ENCODE data around the gene UQCC3.
"Not testable (repeated sequence)": the region's sequence is repeated elsewhere in the genome, so short reads cannot be mapped to it uniquely, and the experiment has no call there.

UQCC3 gene

GRCh38 chr11:62671608-62672389 lies at the start of gene UQCC3, which contains the start of gene LBHD1:
UQCC3 (plus strand) TSS chr11:62671673; CDS start chr11:62671746, 73 bp downstream.
LBHD1 (minus strand) TSS chr11:62672267; CDS start chr11:62670031, 2,236 bp downstream.
- DNase-seq (ENCODE audit: low read depth in 2 of 3, low spot score in 2 of 3), result peak; percentile 58 to 81 (median 70)

- DNase-seq (ENCODE audit: low read depth in 2 of 3, low spot score in 2 of 3), result no peak
Observed at GRCh38 chr11:62622476-62623089, 48.9 kb upstream of the UQCC3 start.

- DNase-seq (ENCODE audit: low read depth in 2 of 3, low spot score in 2 of 3), result no peak
Observed at GRCh38 chr11:62627713-62628112, 43.8 kb upstream of the UQCC3 start.

- no peak for DNase-seq (ENCODE audit: low read depth in 2 of 3, low spot score in 2 of 3)
Observed at GRCh38 chr11:62632492-62632891, 39.0 kb upstream of the UQCC3 start.

GRCh38 chr11:62644220-62644619 lies 27.3 kb upstream of the UQCC3 start:
- no peak for DNase-seq (ENCODE audit: low read depth in 2 of 3, low spot score in 2 of 3)

- no peak for DNase-seq (ENCODE audit: low read depth in 2 of 3, low spot score in 2 of 3)
Observed at GRCh38 chr11:62645671-62645945, 25.9 kb upstream of the UQCC3 start.

- peak; percentile 97 to 99 (median 98) for DNase-seq (ENCODE audit: low read depth in 2 of 3, low spot score in 2 of 3)
Observed at GRCh38 chr11:62645946-62646824, 25.3 kb upstream of the UQCC3 start, which contains the start of gene GANAB. GANAB (minus strand) TSS chr11:62646613; CDS start chr11:62646599, 14 bp downstream.

GRCh38 chr11:62646825-62647608 lies 24.5 kb upstream of the UQCC3 start:
- no peak for DNase-seq (ENCODE audit: low read depth in 2 of 3, low spot score in 2 of 3)

- no peak for DNase-seq (ENCODE audit: low read depth in 2 of 3, low spot score in 2 of 3)
Observed at GRCh38 chr11:62647609-62648005, 23.9 kb upstream of the UQCC3 start.

GRCh38 chr11:62648185-62648966 lies 23.1 kb upstream of the UQCC3 start:
- DNase-seq (ENCODE audit: low read depth in 2 of 3, low spot score in 2 of 3), result no peak

GRCh38 chr11:62648967-62649364 lies 22.5 kb upstream of the UQCC3 start:
- no peak for DNase-seq (ENCODE audit: low read depth in 2 of 3, low spot score in 2 of 3)

- DNase-seq (ENCODE audit: low read depth in 2 of 3, low spot score in 2 of 3), result no peak
Observed at GRCh38 chr11:62649486-62649885, 22.0 kb upstream of the UQCC3 start.

- DNase-seq (ENCODE audit: low read depth in 2 of 3, low spot score in 2 of 3), result not testable (repeated sequence)
Observed at GRCh38 chr11:62650283-62650682, 21.2 kb upstream of the UQCC3 start.

- no peak for DNase-seq (ENCODE audit: low read depth in 2 of 3, low spot score in 2 of 3)
Observed at GRCh38 chr11:62652161-62653006, 19.1 kb upstream of the UQCC3 start.

- DNase-seq (ENCODE audit: low read depth in 2 of 3, low spot score in 2 of 3), result no peak
Observed at GRCh38 chr11:62654297-62654696, 17.2 kb upstream of the UQCC3 start.

- DNase-seq (ENCODE audit: low read depth in 2 of 3, low spot score in 2 of 3), result no peak
Observed at GRCh38 chr11:62656796-62657429, 14.6 kb upstream of the UQCC3 start.

- DNase-seq (ENCODE audit: low read depth in 2 of 3, low spot score in 2 of 3), result peak in 2 of 3 experiments; percentile 32 to 39
Observed at GRCh38 chr11:62664405-62665074, 6.9 kb upstream of the UQCC3 start.

- peak; percentile 92 to 99 (median 98) for DNase-seq (ENCODE audit: low read depth in 2 of 3, low spot score in 2 of 3)
Observed at GRCh38 chr11:62665075-62665598, 6.3 kb upstream of the UQCC3 start, which contains the start of the genes C11orf98 and CSKMT. C11orf98 (minus strand) TSS chr11:62665210; CDS start chr11:62665169, 41 bp downstream. CSKMT (plus strand) TSS chr11:62665312; CDS start chr11:62665880, 568 bp downstream.

All from activated CD8-positive, alpha-beta memory T cell treated with anti-CD3 and anti-CD28 coated beads for 48 hours (primary cell).